ENCODE results near the gene HPCAL1. TPM values are rescaled to one million over a fixed set of nuclear protein-coding genes. Genes with fewer than 3 reads are reported as not detected.
A peak's percentile ranks its signal among the peaks of the same experiment; 100 is the strongest.

Gene HPCAL1
- total RNA-seq, 1 experiment from 2014 or later = 312 TPM

DNA sequence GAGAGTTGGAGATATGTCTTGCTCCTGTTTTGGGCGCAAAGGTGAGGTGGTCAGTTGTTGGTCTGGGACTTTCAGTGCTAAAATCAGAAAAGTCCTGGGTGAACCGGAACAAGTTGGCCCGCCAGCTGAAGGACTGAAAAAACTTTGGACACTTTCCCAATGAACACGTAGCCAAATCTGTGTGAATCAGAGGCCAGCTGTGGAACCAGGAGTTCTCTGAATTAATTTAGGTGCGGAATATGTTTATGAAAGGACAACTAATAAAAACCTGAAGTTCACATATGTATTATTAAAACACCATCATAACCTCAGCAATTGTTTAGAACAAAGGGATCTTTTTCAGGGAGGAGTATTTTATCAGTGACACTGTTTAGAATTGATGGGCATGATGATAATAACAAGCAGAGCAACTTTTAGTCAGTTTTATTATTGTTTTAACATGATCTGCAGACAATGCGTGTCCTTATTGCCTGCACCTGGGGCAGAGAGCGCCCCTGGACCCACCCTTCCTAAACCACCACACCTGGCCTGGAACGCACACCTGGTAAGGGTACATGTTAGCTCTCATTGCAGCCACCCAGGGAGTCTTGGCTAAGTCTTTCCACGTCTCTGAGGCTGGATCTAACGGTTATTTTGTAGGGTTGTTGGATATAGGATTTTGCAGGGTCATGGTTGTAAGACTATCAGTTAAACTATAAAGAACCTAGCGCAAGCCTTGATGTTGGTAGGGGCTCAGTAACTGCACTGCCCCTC lies 155.3 kb downstream of the HPCAL1 start:
- ChIA-PET CTCF (no interaction called here), POLR2A (ENCODE audit: unreplicated experiment) (no interaction called here)
- H3F3A ChIP-seq (ENCODE audit: low read length, unreplicated experiment) = no peaks in the 10 kb centered on the region
- DNase-seq (peak; percentile 83), ATAC-seq (peak; percentile 41)
- peak overlapping the region; percentile 40 for H3K4me2 ChIP-seq (ENCODE audit: low read length)
- H3K79me2 ChIP-seq (ENCODE audit: low read length) = no peaks in the 10 kb centered on the region
- H2AFZ ChIP-seq (ENCODE audit: low read length) = no peak overlapping the region
- TSS peak; percentile 26 for BruUV-seq (replicated peaks)
- no peaks in the 10 kb centered on the region for H4K20me1 ChIP-seq (ENCODE audit: low read length)
- H3K9me2 ChIP-seq (replicated peaks; ENCODE audit: low read length) = no peaks in the 10 kb centered on the region
- no peak overlapping the region for H3K4me3 ChIP-seq (ENCODE audit: low read length)
- TF ChIP-seq EZH2 (IDR thresholded peaks at IDR 0.05; ENCODE audit: low read length, unreplicated experiment) = no peak
- peak overlapping the region; percentile 20; the same call in 1 of the 2 replicates for H3K9ac ChIP-seq (ENCODE audit: low read length)
- intact Hi-C loops (cut with micrococcal nuclease) = no loop called here
- peak overlapping the region; percentile 64 for H3K27ac ChIP-seq (ENCODE audit: low read length)
- H3K9me3 ChIP-seq (ENCODE audit: low read length) = no peaks in the 10 kb centered on the region
- peaks cover 22% of the 10 kb centered on the region for H3K4me1 ChIP-seq (ENCODE audit: insufficient read depth, low read length)
- H3K36me3 ChIP-seq (ENCODE audit: low read depth, low read length) = no peaks in the 10 kb centered on the region
- H3K27me3 ChIP-seq (ENCODE audit: low read length) = no peaks in the 10 kb centered on the region

DNA sequence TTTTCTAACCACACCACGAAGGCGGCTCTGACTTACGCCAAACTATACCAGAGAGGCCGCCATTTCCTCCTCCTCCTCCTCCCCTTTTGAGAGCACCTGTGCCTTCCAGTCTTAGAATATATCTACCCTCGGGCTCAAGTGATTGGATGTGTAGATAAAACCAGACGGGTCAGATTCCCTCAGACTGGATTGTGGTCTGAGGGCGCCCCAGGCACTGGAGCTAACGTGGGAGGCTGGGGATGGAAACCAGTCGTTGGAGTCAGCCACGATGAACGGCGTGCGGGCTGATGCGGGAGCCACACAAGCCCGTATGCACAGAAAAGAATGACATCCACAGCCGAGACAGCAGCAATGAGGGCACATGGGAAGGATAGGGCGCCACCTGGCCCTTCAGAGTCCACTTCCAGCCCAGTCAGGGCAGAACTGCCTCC lies 157.7 kb downstream of the HPCAL1 start:
- Histone ChIP-seq H3K4me1 (ENCODE audit: insufficient read depth, low read length) (peaks cover 16% of the 10 kb centered on the region), H3K9me2 (replicated peaks; ENCODE audit: low read length) (no peaks in the 10 kb centered on the region), H3F3A (ENCODE audit: low read length, unreplicated experiment) (no peaks in the 10 kb centered on the region), H3K4me2 (ENCODE audit: low read length) (no peak overlapping the region), H3K4me3 (ENCODE audit: low read length) (no peak overlapping the region), H4K20me1 (ENCODE audit: low read length) (no peaks in the 10 kb centered on the region), H3K9me3 (ENCODE audit: low read length) (no peaks in the 10 kb centered on the region), H3K79me2 (ENCODE audit: low read length) (no peaks in the 10 kb centered on the region), H3K27ac (ENCODE audit: low read length) (no peak overlapping the region), H3K27me3 (ENCODE audit: low read length) (no peaks in the 10 kb centered on the region), H3K36me3 (ENCODE audit: low read depth, low read length) (no peaks in the 10 kb centered on the region), H3K9ac (ENCODE audit: low read length) (no peak overlapping the region), H2AFZ (ENCODE audit: low read length) (no peak overlapping the region)
- BruUV-seq (replicated peaks) = no TSS peak
- ChIA-PET POLR2A (ENCODE audit: unreplicated experiment) (no interaction called here), CTCF (no interaction called here)
- ATAC-seq (no peak), DNase-seq (no peak)
- intact Hi-C loops (cut with micrococcal nuclease) = no loop called here
- TF ChIP-seq, protein P1, sequence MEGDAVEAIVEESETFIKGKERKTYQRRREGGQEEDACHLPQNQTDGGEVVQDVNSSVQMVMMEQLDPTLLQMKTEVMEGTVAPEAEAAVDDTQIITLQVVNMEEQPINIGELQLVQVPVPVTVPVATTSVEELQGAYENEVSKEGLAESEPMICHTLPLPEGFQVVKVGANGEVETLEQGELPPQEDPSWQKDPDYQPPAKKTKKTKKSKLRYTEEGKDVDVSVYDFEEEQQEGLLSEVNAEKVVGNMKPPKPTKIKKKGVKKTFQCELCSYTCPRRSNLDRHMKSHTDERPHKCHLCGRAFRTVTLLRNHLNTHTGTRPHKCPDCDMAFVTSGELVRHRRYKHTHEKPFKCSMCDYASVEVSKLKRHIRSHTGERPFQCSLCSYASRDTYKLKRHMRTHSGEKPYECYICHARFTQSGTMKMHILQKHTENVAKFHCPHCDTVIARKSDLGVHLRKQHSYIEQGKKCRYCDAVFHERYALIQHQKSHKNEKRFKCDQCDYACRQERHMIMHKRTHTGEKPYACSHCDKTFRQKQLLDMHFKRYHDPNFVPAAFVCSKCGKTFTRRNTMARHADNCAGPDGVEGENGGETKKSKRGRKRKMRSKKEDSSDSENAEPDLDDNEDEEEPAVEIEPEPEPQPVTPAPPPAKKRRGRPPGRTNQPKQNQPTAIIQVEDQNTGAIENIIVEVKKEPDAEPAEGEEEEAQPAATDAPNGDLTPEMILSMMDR (conservative IDR thresholded peaks at IDR 0.05; ENCODE audit: low read depth, low read length) = no peak
- TF ChIP-seq EZH2phosphoT487 (IDR thresholded peaks at IDR 0.05; ENCODE audit: borderline replicate concordance, low read length) (no peak), EZH2 (IDR thresholded peaks at IDR 0.05; ENCODE audit: low read length, unreplicated experiment) (no peak)

DNA sequence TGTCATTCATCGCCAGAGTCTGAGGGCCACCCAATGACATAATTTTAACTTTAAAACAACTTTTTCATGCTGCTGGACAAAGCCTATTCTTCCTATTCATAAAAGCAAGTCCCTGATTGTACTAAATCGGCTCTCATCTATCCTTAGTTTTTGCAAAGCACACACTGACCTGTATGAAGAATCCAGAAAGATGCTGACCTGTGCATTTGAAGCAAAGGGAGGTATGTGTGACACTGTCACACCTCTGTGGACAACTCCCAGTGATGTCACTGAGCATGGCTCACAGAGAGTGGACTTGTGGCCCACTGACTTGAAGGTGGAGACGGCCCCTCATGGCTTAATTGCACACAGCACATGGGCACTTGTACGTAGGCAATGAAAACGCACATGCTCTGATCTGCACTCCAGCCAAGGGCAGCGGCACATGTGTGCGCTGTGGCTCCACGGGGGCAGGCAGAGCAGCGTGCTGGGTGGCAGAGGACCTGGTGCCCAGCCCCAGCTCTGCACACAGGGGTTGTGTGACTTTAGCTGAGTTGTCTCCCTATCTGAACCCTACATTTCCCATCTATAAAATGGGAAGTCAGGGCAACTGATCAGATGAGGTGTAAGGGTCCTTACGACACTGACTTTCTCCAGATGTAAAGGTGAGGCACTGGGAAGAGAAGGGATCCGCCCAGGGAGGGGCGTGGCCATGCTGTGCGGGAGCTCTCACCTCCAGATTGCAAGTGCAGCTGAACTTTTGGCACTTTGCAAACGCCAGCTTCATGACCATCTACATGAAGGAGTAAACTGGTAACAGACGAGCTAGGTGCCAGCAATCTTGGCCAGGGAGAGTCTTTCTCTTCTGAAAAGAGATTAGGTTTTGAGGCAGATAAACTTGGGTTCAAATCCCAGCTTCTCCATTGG lies 159.7 kb downstream of the HPCAL1 start:
- ChIA-PET POLR2A (ENCODE audit: unreplicated experiment) (no interaction called here), CTCF (no interaction called here)
- no peaks in the 10 kb centered on the region for H3F3A ChIP-seq (ENCODE audit: low read length, unreplicated experiment)
- no peaks in the 10 kb centered on the region for H3K79me2 ChIP-seq (ENCODE audit: low read length)
- no peaks in the 10 kb centered on the region for H3K36me3 ChIP-seq (ENCODE audit: low read depth, low read length)
- H3K9ac ChIP-seq (ENCODE audit: low read length) = no peak overlapping the region
- H3K9me2 ChIP-seq (replicated peaks; ENCODE audit: low read length) = no peaks in the 10 kb centered on the region
- intact Hi-C loops (cut with micrococcal nuclease) = no loop called here
- no peak overlapping the region for H2AFZ ChIP-seq (ENCODE audit: low read length)
- DNase-seq (no peak), ATAC-seq (no peak)
- TF ChIP-seq EZH2phosphoT487 (IDR thresholded peaks at IDR 0.05; ENCODE audit: borderline replicate concordance, low read length) = no peak
- TF ChIP-seq, protein P1 (conservative IDR thresholded peaks at IDR 0.05; ENCODE audit: low read depth, low read length) = no peak
- no peak for TF ChIP-seq EZH2 (IDR thresholded peaks at IDR 0.05; ENCODE audit: low read length, unreplicated experiment)
- no TSS peak for BruUV-seq (replicated peaks)
- no peak overlapping the region for H3K4me2 ChIP-seq (ENCODE audit: low read length)
- no peaks in the 10 kb centered on the region for H3K9me3 ChIP-seq (ENCODE audit: low read length)
- no peak overlapping the region for H3K27ac ChIP-seq (ENCODE audit: low read length)
- H3K27me3 ChIP-seq (ENCODE audit: low read length) = no peaks in the 10 kb centered on the region
- H3K4me1 ChIP-seq (ENCODE audit: insufficient read depth, low read length) = peaks cover 12% of the 10 kb centered on the region
- H4K20me1 ChIP-seq (ENCODE audit: low read length) = no peaks in the 10 kb centered on the region
- no peak overlapping the region for H3K4me3 ChIP-seq (ENCODE audit: low read length)
